Colon (tissue), 2 donors: Measurements from ENCODE around the gene C2CD3.

Experiments
- FAIRE-seq: peaks from 2 replicates; lab custom pipeline; 2012; peaks lifted over from hg19 to GRCh38; lab: Jason Lieb, UNC
- donor health status: control.
- donor health status: control.

C2CD3 gene

GRCh38 chr11:74017631-74018030, 153.2 kb downstream of the C2CD3 start:
- FAIRE-seq = no peak

GRCh38 chr11:74015919-74016684, 154.7 kb downstream of the C2CD3 start:
- no peak for FAIRE-seq

- no peak for FAIRE-seq
Measured at GRCh38 chr11:74014880-74015279, 155.9 kb downstream of the C2CD3 start.

- FAIRE-seq = no peak
Measured at GRCh38 chr11:74013141-74013540, 157.7 kb downstream of the C2CD3 start.

- no peak for FAIRE-seq
Measured at GRCh38 chr11:74012074-74012809, 158.6 kb downstream of the C2CD3 start.

- no peak for FAIRE-seq
Measured at GRCh38 chr11:74011360-74012073, 159.3 kb downstream of the C2CD3 start.

GRCh38 chr11:74010306-74011300, 160.2 kb downstream of the C2CD3 start:
- FAIRE-seq = no peak

GRCh38 chr11:74009675-74010305, 161.0 kb downstream of the C2CD3 start:
- FAIRE-seq = no peak

GRCh38 chr11:74009230-74009547, 161.6 kb downstream of the C2CD3 start:
- no peak for FAIRE-seq

- no peak for FAIRE-seq
Measured at GRCh38 chr11:74008373-74009229, 162.2 kb downstream of the C2CD3 start, which contains the start of gene UCP3. TSS of gene UCP3 (minus strand) at chr11:74009085. CDS start at chr11:74007042, 2,043 bp downstream.

GRCh38 chr11:74007691-74008372, 163.0 kb downstream of the C2CD3 start:
- no peak for FAIRE-seq

GRCh38 chr11:74006743-74007304, 164.0 kb downstream of the C2CD3 start:
- FAIRE-seq = no peak

GRCh38 chr11:74005721-74006517, 164.9 kb downstream of the C2CD3 start:
- FAIRE-seq = no peak

GRCh38 chr11:74004759-74005615, 165.8 kb downstream of the C2CD3 start:
- FAIRE-seq = no peak

GRCh38 chr11:74004046-74004695, 166.6 kb downstream of the C2CD3 start:
- no peak for FAIRE-seq

- no peak for FAIRE-seq
Measured at GRCh38 chr11:74002832-74003231, 168.0 kb downstream of the C2CD3 start.

GRCh38 chr11:74001822-74002286, 168.9 kb downstream of the C2CD3 start:
- FAIRE-seq = no peak
